Measurements from ENCODE around the gene TMEM171. TPM values are rescaled to one million over a fixed set of nuclear protein-coding genes. Genes with fewer than 3 reads are reported as not detected.

Gene TMEM171
- total RNA-seq, 4 donors from 2014 or later = 5.9 to 12.6 (median 9.1) TPM

DNA sequence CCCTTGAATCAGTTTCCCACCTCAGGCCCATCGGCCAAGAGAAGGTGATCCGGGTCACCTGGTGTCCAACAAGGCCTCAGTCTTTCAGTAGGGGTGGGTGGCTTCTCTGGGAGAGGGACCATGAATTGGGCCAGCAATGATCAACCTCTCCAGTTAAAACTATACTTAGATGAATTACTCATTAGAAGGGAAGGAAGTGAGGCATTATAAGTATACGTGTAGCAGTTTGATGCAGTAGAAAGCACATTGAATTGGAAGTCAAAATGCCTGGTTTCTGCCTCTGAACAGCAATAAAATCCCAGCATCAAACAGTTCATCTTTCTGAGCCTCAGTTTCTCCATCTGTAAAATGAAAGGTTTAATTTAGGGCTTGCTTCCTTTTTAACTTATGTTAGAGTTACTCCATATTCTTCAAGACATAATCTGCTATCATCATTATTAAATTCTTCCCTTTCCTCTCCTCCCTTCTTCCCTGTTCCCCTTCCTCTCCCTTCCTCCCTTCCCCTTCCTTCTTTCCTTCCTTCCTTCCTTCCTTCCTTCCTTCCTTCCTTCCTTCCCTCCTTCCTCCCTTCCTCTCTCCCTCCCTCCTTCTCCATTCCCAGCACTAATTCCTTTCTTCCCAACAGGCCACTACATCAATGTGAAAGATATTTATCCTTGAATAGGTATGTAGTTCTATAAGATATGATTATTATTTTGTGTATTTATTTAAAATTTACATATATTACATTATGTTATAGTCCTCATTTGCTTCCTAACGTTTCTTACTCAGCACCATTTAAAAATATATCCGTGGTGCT, 34.0 kb downstream of the TMEM171 start:
- TF ChIP-seq CTCF (IDR thresholded peaks at IDR 0.05) (no peak), POLR2A (IDR thresholded peaks at IDR 0.05) (no peak)
- no peaks in the 10 kb centered on the region for H3K9me3 ChIP-seq
- no peaks in the 10 kb centered on the region for H3K36me3 ChIP-seq
- peaks cover 0 to 13% (median 0%) of the 10 kb centered on the region in 4 donors for H3K27me3 ChIP-seq
- peaks cover 0 to 16% (median 0%) of the 10 kb centered on the region in 3 donors for H3K4me1 ChIP-seq
- no peak overlapping the region for H3K27ac ChIP-seq
- DNase-seq = no peak
- H3K4me3 ChIP-seq = no peak overlapping the region
- intact Hi-C loops (cut with DNase I) = no loop called here
- WGBS, 2 donors = 76 to 80% methylated on average over 5 of the region's 5 CpGs

DNA sequence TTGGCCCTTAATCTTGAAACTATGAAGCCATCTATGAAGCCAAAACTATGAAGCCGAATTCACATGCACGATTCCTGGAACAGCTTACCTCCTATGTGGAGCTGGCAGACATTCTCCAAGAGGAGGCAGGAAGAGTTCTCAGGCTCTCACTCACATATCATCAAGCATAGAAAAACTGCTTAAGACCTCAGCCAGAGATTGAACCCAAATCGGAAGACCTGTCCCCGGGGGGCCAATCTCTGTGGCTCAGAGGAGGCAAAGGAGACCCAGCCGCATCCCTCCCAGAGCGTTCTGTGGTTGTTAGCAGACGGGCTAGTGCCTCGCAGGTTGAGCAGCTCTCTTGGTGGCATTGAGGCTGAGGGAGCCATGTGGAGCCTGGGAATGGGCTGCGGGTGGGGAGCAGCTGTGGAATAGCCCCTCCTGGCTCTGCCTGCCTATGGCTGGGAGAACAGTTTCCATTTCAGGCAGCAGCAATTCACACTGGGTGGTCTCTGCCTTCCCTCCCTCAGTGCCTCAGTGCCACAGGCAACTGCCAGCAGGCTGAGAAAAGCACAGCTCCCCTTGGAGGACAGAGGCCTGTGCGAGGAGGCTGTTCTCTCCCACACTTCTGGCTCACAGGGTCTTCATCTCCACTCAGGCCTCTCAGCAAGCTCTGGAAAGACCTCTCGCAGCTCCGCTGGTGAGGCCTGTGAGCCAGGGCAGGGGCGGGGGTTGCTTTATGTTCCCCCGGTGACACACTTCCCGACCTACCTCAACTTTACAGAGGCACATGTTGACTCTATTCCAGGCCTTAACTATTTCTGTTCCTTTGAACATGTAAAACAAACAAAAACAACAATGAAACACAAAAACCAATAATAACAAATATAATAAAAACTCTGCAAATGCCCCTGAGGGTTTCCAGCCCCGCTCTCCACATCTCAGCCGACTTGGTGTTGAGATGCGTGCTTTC, 35.2 kb downstream of the TMEM171 start:
- DNase-seq = no peak
- no peak for TF ChIP-seq POLR2A (IDR thresholded peaks at IDR 0.05)
- no peak for TF ChIP-seq CTCF (IDR thresholded peaks at IDR 0.05)
- peaks cover 0 to 16% (median 0%) of the 10 kb centered on the region in 4 donors for H3K27me3 ChIP-seq
- no peak overlapping the region for H3K27ac ChIP-seq
- no peak overlapping the region for H3K4me3 ChIP-seq
- H3K36me3 ChIP-seq = no peaks in the 10 kb centered on the region
- WGBS, 2 donors = 79 to 86% methylated on average over 16 to 17 of the region's 18 CpGs
- intact Hi-C loops (cut with DNase I) = no loop called here
- H3K4me1 ChIP-seq = peaks cover 0 to 16% (median 0%) of the 10 kb centered on the region in 3 donors
- no peaks in the 10 kb centered on the region for H3K9me3 ChIP-seq

- Histone ChIP-seq H3K4me3 (no peak overlapping the region), H3K9me3 (no peaks in the 10 kb centered on the region), H3K27ac (peak overlapping the region in 2 of 4 donors; percentile 48 to 49), H3K4me1 (peaks cover 0 to 16% (median 0%) of the 10 kb centered on the region in 3 donors), H3K27me3 (peaks cover 0 to 16% (median 0%) of the 10 kb centered on the region in 4 donors), H3K36me3 (no peaks in the 10 kb centered on the region)
- TF ChIP-seq CTCF (IDR thresholded peaks at IDR 0.05) (no peak), POLR2A (IDR thresholded peaks at IDR 0.05) (no peak)
- 74% methylated on average over 6 of the region's 6 CpGs for WGBS, 2 donors
- DNase-seq = no peak
- intact Hi-C loops (cut with DNase I) = no loop called here
These were observed 37.3 kb downstream of the TMEM171 start for GRCh38 chr5:73157414-73158303.

GRCh38 chr5:73158313-73158712, 37.9 kb downstream of the TMEM171 start:
- no peak for TF ChIP-seq CTCF (IDR thresholded peaks at IDR 0.05)
- no peak for TF ChIP-seq POLR2A (IDR thresholded peaks at IDR 0.05)
- Histone ChIP-seq H3K4me1 (peaks cover 0 to 16% (median 0%) of the 10 kb centered on the region in 3 donors), H3K9me3 (no peaks in the 10 kb centered on the region), H3K36me3 (no peaks in the 10 kb centered on the region), H3K27me3 (peaks cover 0 to 16% (median 0%) of the 10 kb centered on the region in 4 donors), H3K4me3 (no peak overlapping the region), H3K27ac (peak overlapping the region in 3 of 4 donors; percentile 39 to 49 (median 48))
- intact Hi-C loops (cut with DNase I) = no loop called here
- 24 to 73% methylated on average over 4 of the region's 4 CpGs for WGBS, 2 donors
- no peak for DNase-seq

Measured in esophagus squamous epithelium (tissue), 5 donors.